ENCODE data around the gene PYY.
"Not testable (repeated sequence)": the region's sequence is repeated elsewhere in the genome, so short reads cannot be mapped to it uniquely, and the experiment has no call there.

The PYY gene

GRCh38 chr17:43942051-43942685, 11.6 kb downstream of the PYY start, which contains the start of gene PPY:
Gene PPY, minus strand, starts transcription at chr17:43942476. Its CDS starts 822 bp downstream, at chr17:43941654.
- DNase-seq, result no peak

GRCh38 chr17:43940630-43941029, 13.1 kb downstream of the PYY start:
- DNase-seq, result no peak

GRCh38 chr17:43939886-43940285, 13.9 kb downstream of the PYY start:
- no peak for DNase-seq

- not testable (repeated sequence) for DNase-seq
Measured at GRCh38 chr17:43939452-43939851, 14.3 kb downstream of the PYY start.

GRCh38 chr17:43938838-43939182, 14.9 kb downstream of the PYY start:
- no peak for DNase-seq

- DNase-seq, result no peak
Measured at GRCh38 chr17:43936434-43936833, 17.3 kb downstream of the PYY start.

GRCh38 chr17:43935926-43936261, 17.8 kb downstream of the PYY start:
- no peak for DNase-seq

- no peak for DNase-seq
Measured at GRCh38 chr17:43935204-43935925, 18.4 kb downstream of the PYY start.

GRCh38 chr17:43932923-43933322, 20.8 kb downstream of the PYY start:
- no peak for DNase-seq

- DNase-seq, result no peak
Measured at GRCh38 chr17:43932357-43932756, 21.4 kb downstream of the PYY start.

- DNase-seq, result no peak
Measured at GRCh38 chr17:43931062-43931571, 22.6 kb downstream of the PYY start.

- DNase-seq, result no peak
Measured at GRCh38 chr17:43928609-43929008, 25.1 kb downstream of the PYY start.

- DNase-seq, result not testable (repeated sequence)
Measured at GRCh38 chr17:43927929-43928328, 25.8 kb downstream of the PYY start.

GRCh38 chr17:43927060-43927864, 26.5 kb downstream of the PYY start:
- DNase-seq, result no peak

- no peak for DNase-seq
Measured at GRCh38 chr17:43924558-43924957, 29.2 kb downstream of the PYY start.

- DNase-seq, result no peak
Measured at GRCh38 chr17:43920500-43921095, 33.1 kb downstream of the PYY start.

GRCh38 chr17:43918026-43918389, 35.7 kb downstream of the PYY start:
- no peak for DNase-seq

GRCh38 chr17:43917348-43918025, 36.3 kb downstream of the PYY start:
- peak; percentile 44 to 49 for DNase-seq

- no peak for DNase-seq
Measured at GRCh38 chr17:43917016-43917347, 36.8 kb downstream of the PYY start.

- no peak for DNase-seq
Measured at GRCh38 chr17:43916385-43916784, 37.4 kb downstream of the PYY start.

GRCh38 chr17:43915559-43915958, 38.2 kb downstream of the PYY start:
- DNase-seq, result no peak

GRCh38 chr17:43914451-43914850, 39.3 kb downstream of the PYY start:
- no peak for DNase-seq

- no peak for DNase-seq
Measured at GRCh38 chr17:43913584-43913983, 40.2 kb downstream of the PYY start.

Measured in CD4-positive, alpha-beta T cell treated with Interleukin-4 for 1 hour (primary cell).